Activated CD4-positive, alpha-beta T cell treated with anti-CD3 and anti-CD28 coated beads, Interleukin-2, amount 50 U/mL, for 16 hours (primary cell): ENCODE results near the gene B3GNT4.
"Not testable (repeated sequence)": the region's sequence is repeated elsewhere in the genome, so short reads cannot be mapped to it uniquely, and the experiment has no call there.

Experiments used
- DNase-seq: peaks from one replicate; pipeline ENCODE4 v3.0.0-alpha.2; 2020

Gene B3GNT4

DNA sequence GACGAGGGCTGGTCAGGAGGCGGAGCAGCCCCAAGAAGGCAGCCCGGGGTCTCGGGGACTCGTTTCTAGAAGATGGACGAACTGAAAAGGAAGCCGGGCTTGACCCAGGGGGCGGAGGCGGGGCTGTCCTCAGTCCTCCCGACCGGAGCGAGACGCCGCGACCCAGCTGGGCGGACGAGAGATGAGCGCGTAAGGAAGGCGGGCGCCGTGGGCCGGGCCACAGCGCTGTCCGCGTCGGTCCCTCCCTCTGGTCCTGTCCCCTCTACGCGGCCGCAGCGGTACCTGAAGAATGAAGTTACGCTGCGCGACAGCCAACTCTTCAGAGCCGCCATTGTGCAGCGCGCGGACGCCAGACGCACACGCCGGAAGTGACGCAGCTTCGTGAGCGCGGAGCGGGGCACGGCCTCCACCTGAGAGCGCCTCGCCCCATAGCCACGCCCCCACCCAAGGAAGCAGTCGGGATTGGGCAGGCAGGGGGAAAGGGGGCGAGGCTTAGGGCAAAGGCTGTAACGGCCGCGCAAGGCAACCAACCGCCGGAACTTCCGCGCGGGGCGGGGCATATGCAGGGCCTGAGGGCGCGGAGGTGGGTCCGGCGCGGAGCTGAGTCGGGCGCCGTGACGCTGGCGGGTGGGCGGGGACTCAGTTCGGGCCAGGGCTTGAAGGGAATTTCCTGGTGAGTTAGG, 22.3 kb downstream of the B3GNT4 start, which contains the start of gene DIABLO:
Gene DIABLO, minus strand, starts transcription at position 370 of the 683 bp plus-strand sequence. Its CDS starts 38 bp downstream, at position 332.
- peak; percentile 100 for DNase-seq

DNA sequence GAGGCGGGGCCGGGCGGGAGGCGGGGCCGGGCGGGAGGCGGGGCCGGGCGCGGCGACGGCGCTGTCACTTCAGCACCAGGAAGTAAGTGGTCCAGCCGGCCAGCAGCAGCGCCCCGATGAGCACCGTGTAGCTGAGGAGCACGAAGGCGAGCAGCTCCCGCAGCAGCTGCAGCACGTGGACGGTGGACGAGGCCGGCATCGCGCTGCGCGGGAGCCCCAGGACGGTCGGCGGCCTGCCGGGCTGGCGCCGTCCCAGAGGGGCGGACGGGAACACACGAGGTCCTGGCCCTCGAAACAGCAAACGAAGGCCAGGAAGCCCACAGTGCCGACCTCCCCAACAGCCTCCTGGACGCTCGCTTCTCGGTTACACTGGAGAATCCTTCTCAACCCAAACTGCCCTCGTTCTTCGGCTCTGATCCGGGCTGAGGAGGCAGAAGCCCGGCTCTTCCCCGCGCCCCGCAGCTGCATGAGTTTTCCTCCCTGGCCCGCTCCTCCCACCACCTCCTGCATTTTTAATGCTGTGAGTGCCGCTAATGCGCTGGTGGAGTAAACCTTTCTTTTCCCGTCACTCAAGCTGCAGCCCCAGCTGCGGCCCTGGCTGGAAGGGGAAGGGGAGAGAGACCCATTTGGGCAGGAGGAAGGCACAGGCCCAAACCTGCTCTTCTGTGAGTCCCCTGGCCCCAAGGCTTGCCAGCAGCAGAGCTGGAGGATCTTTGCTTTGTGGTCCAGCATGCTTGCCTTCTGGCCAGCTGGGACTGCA, 23.0 kb downstream of the B3GNT4 start:
- DNase-seq: no peak

DNA sequence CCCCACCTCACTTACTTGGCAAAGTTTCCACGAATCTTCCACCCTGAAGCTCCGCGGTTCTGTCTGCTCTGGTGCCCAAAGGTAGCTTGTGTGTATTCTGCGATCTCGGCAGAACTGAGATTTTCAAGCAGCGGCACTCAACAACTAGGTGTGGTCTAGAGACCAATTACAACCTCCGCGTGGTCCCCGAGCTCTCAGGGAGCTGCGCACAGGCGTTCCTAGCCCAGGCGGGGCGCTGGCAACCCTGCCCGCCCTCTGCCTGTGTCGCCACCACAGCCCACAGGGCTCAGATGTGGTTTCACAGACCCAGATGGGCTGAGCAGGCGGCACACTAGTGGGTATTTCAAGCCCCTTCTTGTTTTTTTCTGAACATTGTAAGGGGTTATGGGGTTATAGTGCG, 23.8 kb downstream of the B3GNT4 start:
- peak; percentile 29 for DNase-seq

DNA sequence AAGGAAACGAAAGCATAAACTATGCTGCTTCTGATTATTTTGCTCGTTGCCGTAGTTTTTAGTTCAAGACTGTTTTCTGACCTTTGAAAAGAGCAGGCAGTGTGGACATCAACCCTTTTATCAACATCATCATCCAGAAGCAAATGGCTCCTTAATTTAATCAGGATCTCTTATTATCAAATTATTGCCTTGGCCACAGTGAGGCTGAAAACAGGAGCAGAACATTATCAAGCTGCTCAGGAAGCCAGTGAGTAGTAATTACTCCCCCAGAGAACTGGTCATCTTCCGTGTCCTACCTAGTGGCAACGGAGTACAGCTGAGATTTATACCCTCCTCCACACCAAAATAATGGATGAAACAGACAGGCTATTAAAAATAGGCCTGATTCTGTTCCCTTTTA, 24.6 kb downstream of the B3GNT4 start:
- DNase-seq: no peak

DNA sequence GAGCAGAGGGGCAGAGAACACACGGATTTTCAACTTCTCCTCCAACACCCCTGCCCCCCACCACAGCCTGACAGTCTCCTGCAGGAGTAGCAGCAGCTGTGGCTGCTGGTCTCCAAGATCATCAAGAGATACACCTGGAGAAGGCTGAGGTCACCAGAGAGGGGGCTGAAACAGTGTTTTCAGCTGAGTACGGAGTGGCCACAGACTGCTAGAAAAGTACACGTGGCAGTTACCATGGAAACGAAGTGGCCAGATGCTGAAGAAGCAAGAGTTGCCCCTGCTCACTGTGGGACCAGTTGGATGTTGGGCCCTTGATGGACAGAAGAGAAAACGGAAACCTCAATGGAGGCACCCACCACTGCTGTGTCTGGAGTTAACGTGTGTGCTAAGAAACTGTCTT, 27.3 kb downstream of the B3GNT4 start:
- no peak for DNase-seq

DNA sequence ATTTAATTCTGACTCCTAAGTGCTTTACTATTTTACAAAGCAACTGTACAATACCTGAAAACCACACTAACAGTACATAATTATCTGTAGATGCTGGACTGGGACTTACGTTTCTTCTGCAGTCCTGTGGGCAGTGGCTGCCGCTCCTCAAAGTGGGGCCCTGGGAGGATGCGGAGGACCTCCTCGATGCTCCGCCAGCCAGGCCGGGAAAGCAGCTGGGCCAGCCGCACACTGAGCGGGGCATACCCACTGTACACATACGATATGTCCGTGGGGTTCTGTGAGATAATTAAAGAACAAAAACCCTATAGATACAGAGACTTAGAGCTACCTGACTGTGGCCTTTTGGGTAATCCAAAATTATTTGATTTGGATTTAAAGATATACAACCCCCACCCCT, 29.2 kb downstream of the B3GNT4 start:
- DNase-seq: no peak

DNA sequence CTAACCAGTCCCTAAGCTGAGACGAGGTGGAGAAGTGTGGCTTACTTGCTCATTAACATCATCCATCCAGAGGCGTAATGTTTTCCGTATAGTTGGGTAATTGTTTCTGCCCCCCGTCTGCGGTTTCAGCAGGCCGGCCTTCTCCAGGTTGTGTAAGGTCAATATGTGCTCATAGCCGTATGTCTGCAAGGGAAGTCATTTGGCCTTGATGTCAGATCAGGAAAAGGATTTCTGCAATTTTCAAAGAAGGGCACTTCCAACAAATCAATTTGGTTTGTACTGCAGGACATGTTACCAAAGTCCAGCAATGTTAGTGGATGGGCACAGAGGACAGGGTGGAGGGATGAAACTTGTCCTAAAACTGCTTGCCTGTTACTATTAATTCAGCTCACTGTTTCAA, 32.2 kb downstream of the B3GNT4 start:
- DNase-seq: no peak

DNA sequence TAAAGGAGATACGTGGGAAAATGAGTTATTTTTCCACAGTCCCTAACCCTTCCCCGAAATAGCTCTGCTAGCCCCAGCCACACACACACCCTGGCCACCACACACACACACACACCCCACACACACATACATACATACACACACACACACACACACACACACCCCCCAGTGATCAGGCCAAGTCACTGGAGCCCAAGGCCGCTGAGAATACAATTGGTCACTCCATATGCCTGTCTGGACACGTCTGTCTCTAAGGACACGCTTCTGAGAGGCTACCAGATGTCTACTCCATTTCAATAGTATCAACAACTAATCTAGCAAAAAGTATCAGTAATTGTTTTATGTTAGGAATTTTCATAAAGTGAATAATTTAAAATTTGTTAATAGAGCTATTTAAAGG, 35.4 kb downstream of the B3GNT4 start:
- no peak for DNase-seq

DNA sequence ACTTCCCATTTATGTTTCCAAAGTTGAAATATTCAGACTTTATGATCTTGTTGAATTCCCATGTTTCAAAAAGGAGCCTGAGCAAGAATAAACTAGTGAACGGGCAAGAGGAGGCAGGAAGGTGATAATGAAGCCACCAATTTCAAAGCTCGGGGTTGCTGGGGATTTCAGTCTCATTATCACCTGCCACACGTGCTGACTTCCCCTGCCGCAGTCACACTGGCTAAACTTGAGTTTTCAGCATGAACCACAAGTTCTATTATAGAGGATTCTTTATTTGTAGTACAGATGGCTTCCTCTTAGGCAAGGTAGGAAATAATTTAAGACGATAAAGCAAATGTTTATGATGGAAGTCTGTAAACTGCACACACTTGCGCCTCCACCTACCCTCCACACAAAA, 40.5 kb downstream of the B3GNT4 start:
- peak; percentile 32 for DNase-seq

DNA sequence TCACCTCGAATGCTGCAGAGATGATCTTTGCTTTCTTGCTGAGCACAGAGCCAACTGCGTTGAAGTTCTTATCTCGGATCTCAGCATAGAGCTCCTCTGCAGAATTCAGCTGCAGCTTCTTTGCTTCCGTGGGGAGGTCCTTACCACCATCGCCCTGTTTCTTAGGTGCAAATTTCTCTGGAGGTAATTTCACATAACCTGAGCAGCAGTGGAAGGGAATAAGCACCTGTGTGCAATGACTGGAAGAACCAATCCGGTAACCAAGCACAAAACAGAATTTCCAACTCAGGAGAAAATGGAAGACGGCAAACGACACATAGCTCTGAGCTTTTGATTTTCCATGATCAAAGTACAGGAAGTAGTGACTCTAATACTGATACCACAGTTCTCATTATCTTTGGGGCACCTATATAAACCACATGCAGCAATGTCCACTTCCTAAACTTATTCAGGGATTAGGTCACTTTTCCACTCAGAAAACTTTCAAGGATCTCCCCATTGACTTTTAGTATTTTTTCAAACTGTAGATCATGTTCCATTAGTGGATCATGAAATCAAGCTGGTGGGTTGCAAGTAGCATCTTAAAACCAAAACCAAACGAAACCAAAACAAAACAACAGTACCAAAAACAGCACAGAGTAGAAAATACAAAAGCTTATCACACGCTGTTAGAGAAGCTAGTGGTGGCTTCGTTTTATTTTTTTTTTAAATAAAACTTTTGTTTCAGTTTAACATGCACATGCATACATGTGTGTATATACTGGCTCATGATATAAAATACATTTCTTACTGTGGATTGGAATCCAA, 41.3 kb downstream of the B3GNT4 start:
- DNase-seq: peak; percentile 56

DNA sequence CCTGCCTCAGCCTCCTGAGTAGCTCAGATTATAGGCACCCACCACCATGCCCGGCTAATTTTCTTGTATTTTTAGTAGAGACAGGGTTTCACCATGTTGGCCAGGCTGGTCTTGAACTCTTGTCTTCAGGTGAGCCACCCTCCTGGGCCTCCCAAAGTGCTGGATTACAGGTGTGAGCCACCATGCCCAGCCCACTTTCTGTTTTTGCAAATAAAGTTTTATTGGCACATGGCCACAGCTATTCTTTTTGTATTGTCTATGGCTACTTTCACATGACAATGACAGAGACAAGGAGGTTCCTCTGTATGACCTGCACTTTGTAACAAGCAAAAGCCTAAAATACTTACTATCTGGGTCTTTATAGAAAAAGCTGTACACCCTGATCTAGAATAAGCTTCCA, 42.0 kb downstream of the B3GNT4 start:
- no peak for DNase-seq

DNA sequence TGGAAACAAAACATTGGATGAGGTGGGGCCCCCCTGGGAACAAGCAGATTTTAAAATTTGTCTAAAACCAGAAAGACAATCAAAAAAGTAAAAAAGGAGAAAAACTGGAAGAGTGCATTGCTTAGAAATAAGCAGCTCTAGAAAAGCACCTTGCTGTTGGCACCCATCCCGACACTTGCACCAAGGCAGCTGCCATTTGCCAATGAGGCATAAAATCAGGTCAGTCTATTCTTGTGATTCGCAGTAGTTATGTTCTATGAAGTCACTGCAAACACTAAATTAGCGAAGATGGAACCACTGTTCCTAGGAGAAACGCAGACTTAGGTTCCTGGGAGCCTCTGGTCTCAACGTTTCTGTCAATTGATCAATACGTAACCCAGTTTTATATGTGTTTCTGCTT, 46.5 kb downstream of the B3GNT4 start:
- DNase-seq: no peak

DNA sequence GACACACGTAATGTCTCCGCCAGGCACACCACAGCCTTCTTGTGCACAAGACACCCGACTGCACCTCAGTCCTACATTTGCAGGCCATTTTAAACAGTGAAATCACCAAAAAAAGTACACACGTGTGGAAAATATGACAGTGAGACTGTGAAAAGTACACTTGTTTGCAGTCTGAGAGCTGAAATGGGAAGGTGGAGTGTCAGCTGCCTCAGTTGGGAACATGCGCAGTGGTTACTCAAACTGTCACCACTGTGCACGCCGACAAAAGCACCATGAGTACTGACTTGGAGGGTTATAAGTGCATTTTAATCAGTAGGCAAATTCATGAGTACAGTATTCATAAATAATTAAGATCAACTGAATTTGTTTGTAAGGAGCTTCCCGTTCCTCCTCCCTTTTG, 47.0 kb downstream of the B3GNT4 start:
- no peak for DNase-seq

DNA sequence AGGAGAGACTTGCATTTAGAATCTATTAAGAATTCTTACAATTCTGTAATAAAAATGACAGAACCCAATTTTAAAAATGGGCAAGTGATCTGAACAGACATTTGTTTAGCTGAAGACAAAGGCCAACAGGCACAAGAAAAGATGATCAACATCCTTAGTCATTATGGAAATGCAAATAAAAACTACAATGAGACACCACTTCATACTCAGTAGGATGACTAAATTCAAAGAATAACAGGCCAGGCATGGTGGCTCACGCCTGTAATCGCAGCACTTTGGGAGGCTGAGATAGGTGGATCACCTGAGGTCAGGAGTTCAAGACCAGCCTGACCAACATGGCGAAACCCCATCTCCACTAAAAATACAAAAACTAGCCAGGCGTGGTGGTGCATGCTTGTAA, 55.0 kb downstream of the B3GNT4 start:
- not testable (repeated sequence) for DNase-seq
